HEK293 (cell line): ENCODE data around the gene CEACAM6.

Experiments used
- HOXA7 ChIP-seq: sonication (generic); formaldehyde crosslinking; IDR thresholded peaks from 2 replicates; pipeline ENCODE4 v1.8.1; 2022; ENCODE audit warnings: missing genetic modification reagents, borderline replicate concordance
- KLF8 ChIP-seq: fragments of 450-650 bp; formaldehyde crosslinking; IDR thresholded peaks from 2 replicates; pipeline ENCODE4 v1.5.1; 2016; ENCODE audit warnings: missing biosample characterization, missing genetic modification characterization
- ZBTB21 ChIP-seq: fragments of 450-650 bp; formaldehyde crosslinking; IDR thresholded peaks from 2 replicates; pipeline ENCODE4 v1.5.1; 2017; ENCODE audit warnings: missing biosample characterization, missing genetic modification characterization
- ZNF112 ChIP-seq: fragments of 450-650 bp; formaldehyde crosslinking; IDR thresholded peaks from 2 replicates; pipeline ENCODE4 v1.5.0; 2017; ENCODE audit warnings: missing biosample characterization, missing genetic modification characterization
- ZNF146 ChIP-seq: fragments of 450-650 bp; formaldehyde crosslinking; IDR thresholded peaks from 2 replicates; pipeline ENCODE4 v1.5.1; 2016; ENCODE audit warnings: missing biosample characterization, missing genetic modification characterization
- TF ChIP-seq, protein P1 (sequence below): fragments of 450-650 bp; formaldehyde crosslinking; IDR thresholded peaks from 2 replicates; pipeline ENCODE4 v1.5.1; 2016; ENCODE audit warnings: missing biosample characterization, missing genetic modification characterization
- TF ChIP-seq, protein P2 (sequence below): fragments of 450-650 bp; formaldehyde crosslinking; IDR thresholded peaks from 2 replicates; pipeline ENCODE4 v1.5.1; 2016; ENCODE audit warnings: missing biosample characterization, missing genetic modification characterization

DNA sequence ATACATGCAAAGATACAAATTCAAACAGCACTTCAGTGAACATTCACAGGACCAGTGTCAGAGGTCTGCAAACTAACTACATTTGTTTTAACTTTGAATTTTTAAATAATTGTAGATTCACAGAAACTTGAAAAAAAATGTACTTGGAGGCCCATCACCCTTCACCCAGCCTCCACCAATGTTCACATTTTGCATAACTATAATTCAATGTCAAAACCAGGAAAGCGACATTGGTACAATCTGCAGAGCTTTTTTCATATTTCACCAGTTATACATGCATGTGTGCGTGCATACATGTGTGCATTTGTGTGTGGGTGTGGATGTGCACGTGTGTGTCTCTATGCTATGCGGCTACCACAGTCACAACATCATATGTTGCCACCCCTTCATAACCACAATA, 60.0 kb downstream of the CEACAM6 start:
- TF ChIP-seq ZNF146 (tag by site-specific recombination) (no peak), ZBTB21 (tag by site-specific recombination) (no peak), ZNF112 (no peak), HOXA7 (CRISPR knock-in tag) (no peak), KLF8 (no peak)
- TF ChIP-seq, protein P1, sequence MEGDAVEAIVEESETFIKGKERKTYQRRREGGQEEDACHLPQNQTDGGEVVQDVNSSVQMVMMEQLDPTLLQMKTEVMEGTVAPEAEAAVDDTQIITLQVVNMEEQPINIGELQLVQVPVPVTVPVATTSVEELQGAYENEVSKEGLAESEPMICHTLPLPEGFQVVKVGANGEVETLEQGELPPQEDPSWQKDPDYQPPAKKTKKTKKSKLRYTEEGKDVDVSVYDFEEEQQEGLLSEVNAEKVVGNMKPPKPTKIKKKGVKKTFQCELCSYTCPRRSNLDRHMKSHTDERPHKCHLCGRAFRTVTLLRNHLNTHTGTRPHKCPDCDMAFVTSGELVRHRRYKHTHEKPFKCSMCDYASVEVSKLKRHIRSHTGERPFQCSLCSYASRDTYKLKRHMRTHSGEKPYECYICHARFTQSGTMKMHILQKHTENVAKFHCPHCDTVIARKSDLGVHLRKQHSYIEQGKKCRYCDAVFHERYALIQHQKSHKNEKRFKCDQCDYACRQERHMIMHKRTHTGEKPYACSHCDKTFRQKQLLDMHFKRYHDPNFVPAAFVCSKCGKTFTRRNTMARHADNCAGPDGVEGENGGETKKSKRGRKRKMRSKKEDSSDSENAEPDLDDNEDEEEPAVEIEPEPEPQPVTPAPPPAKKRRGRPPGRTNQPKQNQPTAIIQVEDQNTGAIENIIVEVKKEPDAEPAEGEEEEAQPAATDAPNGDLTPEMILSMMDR (tag by site-specific recombination): no peak
- TF ChIP-seq, protein P2, sequence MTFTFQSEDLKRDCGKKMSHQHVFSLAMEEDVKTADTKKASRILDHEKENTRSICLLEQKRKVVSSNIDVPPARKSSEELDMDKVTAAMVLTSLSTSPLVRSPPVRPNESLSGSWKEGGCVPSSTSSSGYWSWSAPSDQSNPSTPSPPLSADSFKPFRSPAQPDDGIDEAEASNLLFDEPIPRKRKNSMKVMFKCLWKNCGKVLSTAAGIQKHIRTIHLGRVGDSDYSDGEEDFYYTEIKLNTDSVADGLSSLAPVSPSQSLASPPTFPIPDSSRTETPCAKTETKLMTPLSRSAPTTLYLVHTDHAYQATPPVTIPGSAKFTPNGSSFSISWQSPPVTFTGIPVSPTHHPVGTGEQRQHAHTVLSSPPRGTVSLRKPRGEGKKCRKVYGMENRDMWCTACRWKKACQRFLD (tag by site-specific recombination): no peak
